Transverse colon (tissue), 4 donors: Measurements from ENCODE around the gene LPIN3. TPM values are rescaled to one million over a fixed set of nuclear protein-coding genes. Genes with fewer than 3 reads are reported as not detected.

Experiments used
- total RNA-seq, 4 donors: library from RNA; depleted of rRNA; stranded (reverse); fragments of >200 nt; gene quantifications; one replicate each; pipeline ENCODE4 v1.1.0, GENCODE V29; 2016

The LPIN3 gene
- total RNA-seq, 4 donors from 2014 or later: 96.9 to 263 (median 134) TPM

Other genes with a start within 250 kb of the LPIN3 start
- 100 to 1,000 TPM in 3 of 4 donors, 10 to 100 TPM in 1; 82.7 to 377 (median 155) TPM for gene PLCG1, start 203.3 kb upstream of the LPIN3 start, total RNA-seq
- 10 to 100 TPM; 22.7 to 34.8 (median 26.4) TPM for gene ZHX3, start 23.1 kb upstream of the LPIN3 start, total RNA-seq
- gene EMILIN3, start 26.0 kb downstream of the LPIN3 start, total RNA-seq: 1 to 10 TPM in 2 of 4 donors, under 1 TPM in 2; 0.40 to 1.5 (median 0.90) TPM